NCI-H2196 (cell line): ENCODE results near the gene VAC14.
"Not testable (repeated sequence)": the region's sequence is repeated elsewhere in the genome, so short reads cannot be mapped to it uniquely, and the experiment has no call there.

Experiments
- DNase-seq: peaks from one replicate; lab custom pipeline; 2025; ENCODE audit not compliant: unreplicated experiment; lab: John Stamatoyannopoulos, UW

Gene VAC14

GRCh38 chr16:70800781-70801480 lies at the start of gene VAC14:
Gene VAC14, minus strand, starts transcription at chr16:70801158. Its CDS starts 258 bp downstream, at chr16:70800900.
- DNase-seq: peak; percentile 76

DNA sequence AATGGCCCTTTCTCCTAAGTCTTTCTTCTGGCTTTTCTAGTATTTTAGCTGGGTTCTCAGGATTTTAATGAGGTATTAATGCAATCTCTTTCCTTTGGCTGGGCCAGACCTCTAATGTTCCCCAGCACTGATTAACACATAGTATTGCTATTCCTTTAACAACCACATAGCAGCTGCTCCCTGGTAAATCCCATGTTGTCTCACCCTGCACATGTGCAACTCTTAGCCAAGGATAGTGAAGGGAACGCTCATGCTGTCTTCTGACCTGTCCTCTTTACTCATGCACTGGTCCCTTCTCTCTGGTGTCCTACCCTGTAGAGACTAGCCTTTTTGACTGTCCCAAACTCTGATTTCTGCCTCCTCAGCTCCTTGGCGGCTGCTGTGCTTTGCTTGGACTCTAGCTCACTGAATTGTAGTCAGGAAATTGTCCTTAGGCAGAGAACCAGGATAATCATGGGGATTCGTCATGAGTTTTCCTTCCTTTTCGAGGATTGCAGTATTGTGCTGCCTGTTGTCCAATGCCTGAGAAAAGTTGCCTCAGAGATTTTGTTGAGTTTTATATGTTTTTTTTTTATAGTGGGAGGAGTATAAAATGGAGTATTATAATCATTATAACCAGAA lies 22.6 kb upstream of the VAC14 start:
- not testable (repeated sequence) for DNase-seq

DNA sequence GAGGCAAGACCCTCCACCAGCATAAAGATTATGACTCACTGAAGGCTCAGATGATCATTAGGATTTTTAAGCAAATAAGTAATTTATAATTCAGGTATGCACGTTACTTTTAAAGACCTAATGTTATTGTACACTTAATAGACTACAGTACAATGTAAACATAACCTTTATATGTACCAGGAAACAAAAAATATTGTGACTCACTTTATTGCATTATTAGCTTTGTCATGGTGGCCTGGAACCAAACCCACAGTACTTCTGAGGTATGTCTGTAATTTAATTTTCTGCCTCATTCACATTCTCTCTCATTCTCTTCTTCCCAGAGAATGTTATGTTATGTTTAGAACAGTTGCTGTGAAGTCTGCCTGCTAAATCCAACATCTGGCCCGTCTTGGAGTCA lies 21.8 kb upstream of the VAC14 start:
- DNase-seq: not testable (repeated sequence)

DNA sequence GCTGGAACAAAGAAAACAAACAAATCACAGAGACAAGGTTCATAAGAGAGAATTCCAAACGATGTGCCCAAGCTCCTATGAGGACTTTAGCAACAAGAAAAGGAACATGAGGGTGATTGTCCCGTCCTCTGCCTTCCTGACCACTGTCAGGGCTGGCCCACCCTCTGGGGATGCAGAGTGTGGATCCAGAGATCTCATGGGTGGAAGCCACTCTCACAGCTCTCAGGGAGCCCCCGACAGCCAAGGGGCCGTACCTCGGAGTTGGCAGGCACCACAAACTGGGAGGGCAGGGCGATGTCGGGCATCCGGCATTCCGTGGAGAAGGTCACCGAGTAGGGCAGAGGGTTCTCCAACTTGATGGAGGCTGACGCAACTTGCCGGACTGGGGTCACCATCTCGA lies 17.1 kb upstream of the VAC14 start:
- not testable (repeated sequence) for DNase-seq

GRCh38 chr16:70809392-70810060 lies 8.6 kb upstream of the VAC14 start:
- peak; percentile 35 for DNase-seq

DNA sequence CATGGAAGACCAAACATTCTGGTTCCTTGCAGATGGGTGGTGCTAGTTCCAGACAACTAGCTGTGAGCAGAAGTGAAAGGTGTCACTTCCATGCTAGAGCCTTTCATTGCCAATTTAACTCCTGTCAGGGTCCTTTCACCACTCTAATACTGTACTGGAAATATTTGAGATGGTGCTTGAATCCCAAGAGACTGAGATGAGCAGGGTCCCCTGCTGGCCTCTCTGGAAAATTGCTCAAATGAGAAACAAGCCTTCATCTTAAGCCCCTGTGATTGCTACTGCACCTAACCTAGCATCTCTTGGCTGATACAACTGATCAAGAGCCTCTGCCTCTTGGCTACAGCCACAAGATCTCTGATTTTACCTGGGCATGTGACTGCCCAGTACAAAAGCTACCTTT lies 7.4 kb upstream of the VAC14 start:
- no peak for DNase-seq

GRCh38 chr16:70805787-70806186 lies 4.8 kb upstream of the VAC14 start:
- DNase-seq: no peak

DNA sequence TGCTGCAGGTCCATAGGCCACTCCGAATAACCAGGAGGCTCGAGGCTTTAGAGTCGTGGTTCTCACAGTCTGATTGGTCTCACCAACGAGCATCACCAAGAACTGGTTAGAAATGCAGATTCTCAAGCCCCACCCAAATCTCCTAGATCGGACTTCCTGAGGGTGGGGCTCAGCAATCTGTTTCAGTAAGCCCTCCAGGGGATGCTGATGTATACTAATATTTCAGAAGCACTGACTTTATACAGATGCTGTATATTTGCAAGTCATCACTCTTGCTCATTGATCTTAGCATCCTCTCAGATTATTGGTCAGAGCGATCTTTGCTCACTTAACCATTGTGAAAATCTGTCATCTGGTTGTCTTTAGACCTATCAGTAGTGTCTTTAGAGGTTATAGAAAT lies 4.4 kb upstream of the VAC14 start:
- DNase-seq: no peak

DNA sequence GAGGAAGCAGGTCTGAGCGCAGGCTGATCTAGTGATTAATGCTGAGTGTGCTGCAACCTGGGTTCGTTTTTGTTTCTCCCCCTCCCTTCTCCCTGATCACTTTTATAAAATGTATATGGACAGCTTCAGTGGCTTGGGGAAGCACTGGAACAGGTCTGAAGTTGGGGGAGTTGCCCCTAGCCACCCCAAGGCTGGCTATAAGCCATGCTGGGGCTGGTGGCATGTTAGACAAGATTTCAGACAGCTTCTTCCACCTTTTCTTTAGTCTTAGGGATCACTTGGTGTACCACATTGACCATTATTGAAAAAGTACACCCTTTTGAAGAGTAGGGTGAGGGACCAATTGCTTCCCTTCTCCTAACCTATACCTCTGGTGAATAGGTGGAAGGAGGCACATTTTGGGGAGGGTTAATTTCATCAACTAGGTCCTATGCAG lies 3.8 kb upstream of the VAC14 start:
- DNase-seq: no peak

DNA sequence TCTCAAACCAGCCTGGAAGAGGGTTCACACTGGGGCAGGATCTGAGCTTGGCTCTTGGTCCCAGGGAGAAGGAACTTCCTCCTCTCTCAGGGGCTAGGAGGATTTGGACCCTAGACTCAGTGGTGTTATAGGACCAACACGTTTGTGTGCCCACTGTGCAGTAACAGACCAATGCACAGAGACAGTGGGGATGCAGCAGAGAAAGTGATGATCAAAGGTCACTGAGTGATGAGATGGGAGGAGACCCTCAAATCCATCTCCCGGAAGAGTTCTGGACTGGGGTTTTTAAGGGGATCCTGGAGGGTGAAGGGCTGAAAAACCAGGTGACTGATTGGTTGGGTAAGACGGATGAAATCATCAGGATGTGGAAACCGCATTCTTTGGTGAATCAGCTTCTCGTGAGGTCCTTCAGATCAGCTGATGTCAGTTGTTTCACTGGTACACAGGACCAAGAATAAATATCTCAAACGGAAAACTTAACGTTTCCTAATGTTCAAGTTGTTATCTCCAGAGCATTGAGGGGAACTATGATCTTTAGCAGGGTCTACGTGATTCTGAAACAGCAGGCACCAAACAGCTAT lies 3.3 kb upstream of the VAC14 start:
- DNase-seq: no peak

- DNase-seq: no peak
These were observed 2.4 kb upstream of the VAC14 start for GRCh38 chr16:70803319-70803718.

- no peak for DNase-seq
These were observed 653 bp upstream of the VAC14 start for GRCh38 chr16:70801611-70802010.

DNA sequence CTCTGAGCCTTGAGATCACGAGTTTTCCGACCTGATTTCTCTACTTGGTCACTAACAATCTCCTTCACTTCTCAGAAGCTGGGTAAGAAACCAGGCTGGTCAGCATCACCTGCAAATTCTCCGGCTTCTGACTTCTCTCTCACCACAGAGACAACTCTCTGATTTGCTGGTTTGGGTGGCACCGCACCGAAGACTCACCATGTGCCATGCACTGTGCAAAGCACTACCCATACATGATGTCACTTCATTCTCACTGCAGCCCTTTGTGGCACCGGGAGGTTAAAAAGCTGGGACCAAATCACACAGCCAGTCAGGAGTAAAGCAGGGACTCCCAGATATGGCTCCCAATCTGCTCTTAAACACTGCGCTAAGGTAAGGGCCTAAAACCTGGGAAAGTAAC lies 647 bp downstream of the VAC14 start:
- no peak for DNase-seq

DNA sequence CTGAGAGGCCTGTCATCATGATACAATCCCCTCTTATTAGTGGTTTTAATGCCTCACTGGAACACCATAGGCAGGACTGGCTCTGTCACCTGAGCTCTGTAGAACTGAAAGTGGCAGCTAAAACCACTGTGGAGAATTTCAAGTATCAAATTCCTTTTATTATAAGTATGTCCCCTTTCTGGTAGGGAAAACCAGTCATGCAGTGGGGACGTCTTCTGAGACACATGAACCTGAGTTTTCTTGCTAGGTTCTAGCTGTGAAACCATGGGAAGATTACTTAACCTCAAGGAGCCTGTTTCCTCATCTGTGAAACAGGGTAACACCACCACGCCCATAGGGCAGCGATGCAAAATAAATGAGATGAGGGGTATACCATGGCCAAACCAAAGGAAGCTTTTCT lies 4.7 kb downstream of the VAC14 start:
- DNase-seq: no peak

DNA sequence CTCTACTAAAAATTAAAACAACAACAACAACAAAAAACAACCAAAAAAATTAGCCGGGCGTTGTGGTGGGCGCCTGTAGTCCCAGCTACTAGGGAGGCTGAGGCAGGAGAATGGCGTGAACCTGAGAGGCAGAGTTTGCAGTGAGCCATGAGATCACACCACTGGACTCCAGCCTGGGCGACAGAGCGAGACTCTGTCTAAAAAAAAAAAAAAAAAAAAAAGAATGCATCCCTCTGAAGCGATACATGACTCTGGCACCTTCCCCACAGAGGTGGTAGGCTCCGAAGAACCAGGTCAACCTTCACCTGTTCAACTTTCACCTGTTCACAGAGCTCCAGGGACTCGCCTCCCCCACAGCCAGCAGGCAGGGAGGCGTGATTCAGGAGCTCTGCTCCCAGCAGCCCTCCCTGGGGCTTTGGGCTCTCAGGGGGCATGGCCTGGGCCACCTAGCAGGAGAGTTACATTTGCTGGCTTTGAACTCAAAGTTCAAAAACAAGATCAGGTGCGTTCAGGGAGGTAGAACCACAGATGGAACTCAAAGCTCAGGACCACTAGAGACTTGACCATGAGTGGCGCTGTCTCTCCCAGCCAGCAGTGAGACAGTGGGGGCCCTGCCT lies 5.6 kb downstream of the VAC14 start:
- no peak for DNase-seq

GRCh38 chr16:70793851-70794502 lies 7.0 kb downstream of the VAC14 start:
- DNase-seq: no peak

DNA sequence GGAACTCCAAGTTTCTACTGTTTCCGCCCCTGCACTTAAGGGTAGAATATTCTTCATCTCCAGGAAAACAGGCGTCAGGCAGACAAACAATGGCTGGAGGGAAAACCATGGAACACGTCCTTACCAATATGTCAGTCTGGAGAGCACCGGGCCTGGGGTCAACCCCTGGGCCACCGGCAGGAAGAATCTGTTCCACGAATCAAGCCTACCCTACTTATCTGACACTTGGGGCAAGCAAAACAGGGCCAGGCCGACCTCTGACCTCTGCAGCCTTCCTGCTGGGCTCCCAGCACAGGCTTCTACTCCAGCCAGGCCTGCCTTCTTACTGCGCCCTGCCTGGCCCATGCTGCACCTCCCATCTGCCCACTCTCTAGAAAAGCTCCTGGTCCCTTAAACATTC lies 10.1 kb downstream of the VAC14 start:
- no peak for DNase-seq

DNA sequence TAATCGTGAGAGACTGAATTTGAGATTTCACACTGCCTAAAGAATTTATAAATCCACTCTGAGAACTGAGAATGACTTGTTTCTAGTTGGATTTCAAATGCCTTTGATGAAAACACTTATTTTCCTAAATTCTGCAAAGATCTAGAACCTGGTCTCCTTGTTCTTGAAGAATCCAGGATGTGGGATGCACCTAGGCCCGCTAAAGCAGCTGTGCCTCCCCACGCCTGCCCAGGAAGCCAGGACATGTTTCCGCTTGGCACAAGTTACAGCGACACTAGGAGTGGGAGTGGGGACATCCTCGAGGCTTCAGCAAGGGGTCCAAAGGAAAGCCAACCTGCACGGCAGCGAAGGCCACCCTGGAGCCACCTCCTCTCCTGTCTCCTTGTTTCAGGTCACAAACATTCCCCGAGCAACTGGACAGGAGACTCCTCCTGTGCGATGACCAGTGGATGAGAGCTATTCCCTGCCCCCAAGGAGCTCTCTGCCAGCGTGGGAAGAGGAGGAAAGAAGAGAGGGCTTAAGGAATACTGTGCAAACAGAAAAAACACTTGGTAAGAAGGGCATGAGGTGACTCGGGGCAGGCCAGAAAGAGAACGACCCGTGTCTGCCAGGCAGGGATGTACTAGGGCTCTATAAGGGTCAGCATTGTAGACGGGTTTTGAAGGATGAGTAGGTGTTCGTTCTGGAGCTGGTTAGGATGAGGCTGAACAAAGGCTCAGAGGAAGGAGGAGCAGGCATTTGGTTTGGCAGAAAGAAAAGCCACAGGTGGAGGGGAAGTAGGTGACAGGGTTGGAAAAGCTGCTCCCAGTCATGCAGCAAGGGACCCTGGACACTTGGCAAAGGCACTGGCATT lies 11.1 kb downstream of the VAC14 start:
- DNase-seq: no peak

DNA sequence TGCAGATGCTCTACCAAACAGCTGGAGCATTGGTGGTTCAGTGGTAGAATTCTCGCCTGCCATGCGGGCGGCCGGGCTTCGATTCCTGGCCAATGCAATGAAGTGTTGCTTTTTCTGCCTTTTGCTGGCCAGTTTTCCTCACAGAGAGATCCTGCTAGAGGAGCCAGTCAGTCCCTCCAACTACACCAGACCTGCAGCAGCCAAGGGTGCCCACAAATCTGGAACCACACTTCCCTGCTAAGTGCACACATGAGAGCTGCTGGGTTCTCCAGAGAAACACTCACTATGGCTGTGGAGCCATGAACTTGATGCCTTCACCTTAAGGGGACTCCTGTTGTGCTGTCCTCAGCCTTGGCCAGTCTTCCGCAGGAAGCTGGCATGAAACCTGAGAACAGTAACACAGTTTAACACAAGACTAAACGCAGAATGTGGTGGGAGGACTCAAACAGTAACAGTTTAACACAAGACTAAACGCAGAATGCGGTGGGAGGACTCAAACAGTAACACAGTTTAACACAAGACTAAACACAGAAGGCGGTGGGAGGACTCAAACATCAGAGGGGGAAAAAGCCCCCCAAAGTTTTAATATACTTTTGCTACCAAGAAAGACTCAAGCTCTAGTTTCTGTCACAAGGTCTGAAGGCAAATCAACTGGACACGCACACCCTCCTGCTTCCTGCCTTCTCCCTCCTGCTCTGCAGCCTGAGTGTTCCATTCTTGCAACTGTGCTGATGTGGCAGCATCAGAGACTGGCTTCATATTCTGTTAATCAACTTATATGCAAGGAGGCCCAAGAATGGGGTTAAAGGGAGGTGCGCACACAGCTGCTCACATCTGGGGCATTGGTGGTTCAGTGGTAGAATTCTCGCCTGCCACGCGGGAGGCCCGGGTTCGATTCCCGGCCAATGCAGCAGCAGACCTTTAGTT lies 12.0 kb downstream of the VAC14 start:
- DNase-seq: no peak
